Dermis microvascular lymphatic vessel endothelial cell (primary cell): ENCODE results near the gene THSD7A. TPM values are rescaled to one million over a fixed set of nuclear protein-coding genes. Genes with fewer than 3 reads are reported as not detected.

Experiments used
- DNase-seq, 2 donors: peaks; one replicate each; pipeline versions ENCODE4 v3.0.0 to v3.0.0-alpha.2; 2010; ENCODE audit warnings: low read depth in 2 of 2
- total RNA-seq: library from RNA; depleted of rRNA; stranded (reverse); fragments of >200 nt; gene quantifications from 2 replicates; pipeline ENCODE4 v1.2.1, GENCODE V29; 2014

THSD7A gene
- total RNA-seq, 1 donor from 2014 or later, result 15.8 TPM

- DNase-seq, result no peak
These were observed 21.9 kb downstream of the THSD7A start for GRCh38 chr7:11810043-11810625.

- no peak for DNase-seq
These were observed 25.0 kb downstream of the THSD7A start for GRCh38 chr7:11807000-11807399.

- DNase-seq, result no peak
These were observed 27.4 kb downstream of the THSD7A start for GRCh38 chr7:11804621-11805020.

- no peak for DNase-seq
These were observed 36.8 kb downstream of the THSD7A start for GRCh38 chr7:11795231-11795630.

GRCh38 chr7:11792166-11792565 lies 39.8 kb downstream of the THSD7A start:
- no peak for DNase-seq

- no peak for DNase-seq
These were observed 43.4 kb downstream of the THSD7A start for GRCh38 chr7:11788568-11788967.

- DNase-seq, result no peak
These were observed 44.5 kb downstream of the THSD7A start for GRCh38 chr7:11787534-11787933.

GRCh38 chr7:11786186-11786585 lies 45.8 kb downstream of the THSD7A start:
- DNase-seq, result peak; percentile 17 to 64

GRCh38 chr7:11784769-11785536 lies 47.0 kb downstream of the THSD7A start:
- no peak for DNase-seq

- DNase-seq, result no peak
These were observed 51.9 kb downstream of the THSD7A start for GRCh38 chr7:11779864-11780674.

GRCh38 chr7:11776039-11776438 lies 56.0 kb downstream of the THSD7A start:
- DNase-seq, result no peak

GRCh38 chr7:11775401-11775800 lies 56.6 kb downstream of the THSD7A start:
- DNase-seq, result no peak

GRCh38 chr7:11768263-11768662 lies 63.7 kb downstream of the THSD7A start:
- no peak for DNase-seq

- DNase-seq, result no peak
These were observed 64.8 kb downstream of the THSD7A start for GRCh38 chr7:11767148-11767547.

GRCh38 chr7:11760372-11760771 lies 71.6 kb downstream of the THSD7A start:
- DNase-seq, result no peak

- no peak for DNase-seq
These were observed 73.3 kb downstream of the THSD7A start for GRCh38 chr7:11758627-11759111.

- DNase-seq, result no peak
These were observed 74.8 kb downstream of the THSD7A start for GRCh38 chr7:11757153-11757552.

GRCh38 chr7:11754933-11755332 lies 77.1 kb downstream of the THSD7A start:
- DNase-seq, result no peak

- DNase-seq, result peak in 1 of 2 donors; percentile 29
These were observed 77.9 kb downstream of the THSD7A start for GRCh38 chr7:11754123-11754522.

- peak; percentile 30 to 54 for DNase-seq
These were observed 78.6 kb downstream of the THSD7A start for GRCh38 chr7:11753433-11753832.

GRCh38 chr7:11751807-11752389 lies 80.1 kb downstream of the THSD7A start:
- peak in 1 of 2 donors; percentile 71 for DNase-seq

- no peak for DNase-seq
These were observed 80.7 kb downstream of the THSD7A start for GRCh38 chr7:11751315-11751714.
